ENCODE data around the gene TPSG1.
"Not testable (repeated sequence)": the region's sequence is repeated elsewhere in the genome, so short reads cannot be mapped to it uniquely, and the experiment has no call there.

TPSG1 gene

DNA sequence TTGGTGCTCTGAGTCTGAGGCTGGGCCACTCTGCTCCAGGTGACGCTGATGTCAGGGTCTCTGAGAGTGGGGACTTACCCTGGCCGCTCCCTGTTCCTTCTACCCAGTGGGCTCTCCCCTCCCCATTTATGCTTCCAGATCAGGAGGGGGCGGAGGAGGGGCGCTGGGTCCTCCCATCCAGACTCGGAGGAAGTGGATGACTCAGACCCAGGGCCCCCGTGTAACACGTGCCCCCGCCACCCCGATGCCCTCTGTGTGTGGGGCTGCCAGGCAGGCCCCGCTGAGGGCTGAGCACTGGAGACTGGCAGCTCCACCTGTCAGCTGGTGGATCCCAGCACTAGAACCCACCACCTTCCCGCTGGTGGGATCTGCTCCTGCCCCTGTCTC, 5.0 kb upstream of the TPSG1 start, which contains the start of gene TPSB2:
TPSB2 (minus strand) TSS at position 101 of the 387 bp plus-strand sequence. CDS start 233 bp downstream, outside the sequence.
- not testable (repeated sequence) for DNase-seq

- DNase-seq: not testable (repeated sequence)
Observed at GRCh38 chr16:1229476-1229875, 4.4 kb upstream of the TPSG1 start.

- not testable (repeated sequence) for DNase-seq
Observed at GRCh38 chr16:1228227-1228626, 3.2 kb upstream of the TPSG1 start.

- DNase-seq: not testable (repeated sequence)
Observed at GRCh38 chr16:1226692-1227091, 1.6 kb upstream of the TPSG1 start.

DNA sequence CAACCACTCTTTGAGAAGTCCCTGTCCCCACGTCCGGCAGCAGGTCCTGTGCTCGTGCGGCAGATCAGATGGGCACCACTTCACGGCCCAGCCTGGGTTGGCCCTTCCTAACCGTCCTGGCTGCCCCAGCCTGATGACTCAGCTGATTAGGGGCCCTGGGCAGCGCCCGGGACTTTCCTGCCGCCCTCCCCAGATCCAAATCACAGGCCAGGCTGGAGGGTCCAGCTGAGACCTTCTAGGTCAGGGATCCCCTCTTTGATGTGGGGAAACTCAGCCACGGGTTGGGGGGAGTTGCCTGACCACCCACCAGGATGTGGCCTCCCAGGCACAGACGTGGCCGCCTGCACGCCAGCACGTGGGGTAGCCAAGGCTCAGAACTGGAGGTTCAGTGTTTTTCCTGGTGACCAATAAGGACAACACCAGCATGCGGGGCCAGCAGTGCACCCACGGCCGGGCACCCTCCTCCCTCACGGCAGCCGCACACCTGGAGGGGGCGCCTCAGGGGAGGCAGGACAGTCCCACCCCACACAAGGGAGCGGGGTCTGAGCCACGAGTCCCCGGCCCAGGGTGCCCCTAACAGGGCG, 752 bp upstream of the TPSG1 start:
- DNase-seq: not testable (repeated sequence)

GRCh38 chr16:1224558-1224957, 510 bp downstream of the TPSG1 start:
- no peak for DNase-seq

- no peak for DNase-seq
Observed at GRCh38 chr16:1223355-1224214, 1.5 kb downstream of the TPSG1 start.

DNA sequence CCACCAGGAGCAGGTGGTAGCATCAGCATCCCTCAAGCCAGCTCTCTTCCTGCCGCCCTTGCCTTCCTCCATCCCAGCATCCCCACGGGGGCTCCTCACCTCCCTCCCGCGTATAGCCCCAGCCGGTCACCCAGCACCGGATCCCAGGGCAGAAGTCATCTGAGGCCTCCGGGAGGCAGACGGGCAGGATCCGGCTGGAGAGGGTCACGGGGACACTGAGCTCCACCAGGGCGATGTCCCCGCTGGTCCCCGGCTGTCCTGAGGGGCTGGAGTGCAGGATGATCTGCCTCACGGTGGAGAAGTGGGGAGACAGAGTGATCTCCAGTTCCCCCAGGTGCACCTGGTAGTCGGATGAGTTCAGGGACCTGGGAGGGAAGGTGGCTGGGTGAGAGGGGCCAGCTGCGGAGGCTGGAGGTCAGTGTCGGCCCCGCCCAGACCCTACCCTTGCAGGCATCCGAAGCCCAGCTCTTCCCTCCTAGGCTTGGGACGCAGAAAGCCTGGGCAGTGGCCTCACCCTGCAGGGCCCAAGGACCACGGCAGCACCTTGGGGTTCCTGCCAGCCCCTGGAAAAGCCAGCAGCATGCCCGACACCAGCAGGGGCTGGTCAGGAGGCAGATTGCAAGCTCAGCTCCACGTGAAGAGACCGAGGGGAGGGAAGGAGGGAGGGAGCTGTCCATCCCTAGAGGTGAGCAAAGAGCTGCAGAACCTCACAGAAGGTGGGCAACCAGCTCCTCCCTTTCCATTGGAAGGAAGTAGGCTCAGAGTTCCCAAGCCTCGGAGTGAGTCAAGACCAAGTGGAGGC, 2.3 kb downstream of the TPSG1 start:
- DNase-seq: no peak

DNA sequence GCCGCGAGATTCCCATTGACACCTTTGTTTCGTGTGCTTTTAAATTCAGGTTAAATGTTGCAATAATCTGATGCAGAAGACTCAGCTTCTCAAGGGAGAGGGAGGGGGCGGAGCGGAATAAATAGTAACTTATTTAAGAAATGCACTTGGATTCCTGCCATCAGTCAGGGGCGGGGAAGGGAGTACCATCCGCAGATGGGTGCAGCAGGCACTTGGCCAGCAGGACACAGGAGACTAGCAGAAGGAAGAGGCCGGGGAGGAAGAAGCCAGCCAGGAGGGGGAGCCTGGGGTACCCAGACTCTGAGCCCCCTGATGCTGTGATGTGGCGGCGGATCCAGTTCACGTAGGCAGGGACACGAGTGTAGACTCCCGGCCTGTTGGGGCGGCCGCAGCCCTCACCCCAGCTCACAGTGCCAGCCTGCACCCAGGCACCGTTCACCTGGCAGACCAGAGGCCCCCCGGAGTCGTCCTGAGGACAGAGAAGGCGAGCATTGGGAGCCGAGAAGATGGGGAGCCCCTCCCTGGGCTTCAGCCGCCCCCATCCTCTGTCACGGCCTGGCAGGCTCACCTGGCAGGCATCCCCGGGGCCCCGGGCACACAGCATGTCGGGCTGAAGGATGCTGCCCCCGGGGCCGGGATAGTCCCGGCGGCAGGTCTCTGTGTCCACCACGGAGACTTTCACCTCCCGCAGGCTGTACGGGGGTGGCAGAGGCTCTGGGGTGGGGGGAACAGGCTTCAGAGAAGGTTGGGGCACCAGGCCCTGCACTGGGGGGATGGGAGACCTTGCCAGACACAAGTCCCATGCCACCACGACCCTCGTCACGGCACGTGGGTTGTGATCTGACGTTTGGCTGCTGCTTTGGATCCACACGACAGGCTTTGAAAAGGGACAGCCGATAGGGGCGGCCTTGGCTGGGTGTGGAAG, 3.2 kb downstream of the TPSG1 start:
- no peak for DNase-seq

DNA sequence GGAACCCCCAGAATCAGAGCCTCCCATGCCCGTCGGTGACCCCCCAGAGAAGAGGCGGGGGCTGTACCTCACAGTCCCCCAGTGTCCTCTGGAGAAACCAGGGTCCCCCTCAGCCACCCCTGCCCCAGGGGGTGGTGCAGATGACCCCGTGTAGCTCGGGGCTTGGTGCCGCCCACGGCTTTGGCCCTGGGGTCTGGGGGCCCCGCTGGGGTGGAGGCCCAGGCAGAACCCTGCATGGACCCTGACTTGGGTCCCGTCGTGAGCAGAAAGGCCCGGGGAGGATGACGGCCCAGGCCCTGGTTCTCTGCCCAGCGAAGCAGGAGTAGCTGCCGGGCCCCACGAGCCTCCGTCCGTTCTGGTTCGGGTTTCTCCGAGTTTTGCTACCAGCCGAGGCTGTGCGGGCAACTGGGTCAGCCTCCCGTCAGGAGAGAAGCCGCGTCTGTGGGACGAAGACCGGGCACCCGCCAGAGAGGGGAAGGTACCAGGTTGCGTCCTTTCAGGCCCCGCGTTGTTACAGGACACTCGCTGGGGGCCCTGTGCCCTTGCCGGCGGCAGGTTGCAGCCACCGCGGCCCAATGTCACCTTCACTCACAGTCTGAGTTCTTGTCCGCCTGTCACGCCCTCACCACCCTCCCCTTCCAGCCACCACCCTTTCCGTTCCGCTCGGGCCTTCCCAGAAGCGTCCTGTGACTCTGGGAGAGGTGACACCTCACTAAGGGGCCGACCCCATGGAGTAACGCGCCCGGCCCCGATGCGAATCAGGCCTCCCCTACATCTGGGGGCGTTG, 4.0 kb downstream of the TPSG1 start:
- DNase-seq: no peak

DNA sequence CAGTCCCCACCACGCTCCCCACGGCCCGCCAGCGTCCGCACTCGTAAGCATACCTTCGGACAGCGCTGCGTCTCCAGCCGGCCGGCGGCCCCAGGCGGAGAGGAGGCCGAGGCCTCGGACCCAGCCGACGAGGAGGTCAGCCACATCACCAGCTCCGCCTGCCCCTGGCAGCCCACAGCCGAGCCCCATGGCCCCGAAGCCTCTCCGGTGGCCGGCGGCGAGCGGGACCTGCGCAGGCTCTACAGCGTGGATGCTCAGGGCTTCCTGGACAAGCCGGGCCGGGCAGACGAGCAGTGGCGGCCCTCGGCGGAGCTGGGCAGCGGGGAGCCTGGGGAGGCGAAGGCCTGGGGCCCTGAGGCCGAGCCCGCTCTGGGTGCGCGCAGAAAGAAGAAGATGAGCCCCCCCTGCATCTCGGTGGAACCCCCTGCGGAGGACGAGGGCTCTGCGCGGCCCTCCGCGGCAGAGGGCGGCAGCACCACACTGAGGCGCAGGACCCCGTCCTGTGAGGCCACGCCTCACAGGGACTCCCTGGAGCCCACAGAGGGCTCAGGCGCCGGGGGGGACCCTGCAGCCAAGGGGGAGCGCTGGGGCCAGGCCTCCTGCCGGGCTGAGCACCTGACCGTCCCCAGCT, 4.9 kb downstream of the TPSG1 start:
- no peak for DNase-seq

DNA sequence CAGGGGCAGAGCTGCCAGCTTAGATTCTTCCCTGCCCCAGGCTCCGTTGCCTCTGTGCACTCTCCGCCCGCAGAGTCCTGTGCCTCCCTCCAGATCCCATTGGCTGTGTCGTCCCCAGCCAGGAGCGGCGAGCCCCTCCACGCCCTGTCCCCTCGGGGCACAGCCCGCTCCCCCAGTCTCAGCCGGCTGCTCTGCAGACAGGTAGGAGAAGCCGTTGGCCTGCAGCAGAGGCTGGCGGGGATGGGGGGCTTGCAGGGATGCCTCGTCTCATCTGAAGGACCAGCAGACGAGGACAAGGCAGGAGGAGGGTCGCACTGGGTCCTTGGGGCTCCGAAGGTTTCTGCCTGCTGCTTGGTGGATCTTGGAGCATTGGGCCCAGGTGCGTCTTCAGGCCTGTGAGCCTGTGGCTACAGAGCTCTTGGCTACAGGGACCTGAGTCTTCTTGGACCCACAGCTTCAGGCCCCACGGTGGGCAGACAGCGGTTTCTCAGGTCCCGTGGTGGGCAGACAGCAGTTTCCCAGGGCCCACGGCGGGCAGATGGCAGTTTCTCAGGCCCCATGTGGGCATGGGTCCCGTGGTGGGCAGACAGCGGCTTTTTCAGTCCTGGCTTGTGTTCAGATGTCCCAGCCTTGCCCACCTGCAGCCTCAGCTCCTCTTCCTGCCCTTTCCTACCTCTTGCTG, 6.0 kb downstream of the TPSG1 start:
- no peak for DNase-seq

GRCh38 chr16:1218061-1218929, 6.8 kb downstream of the TPSG1 start:
- no peak for DNase-seq

DNA sequence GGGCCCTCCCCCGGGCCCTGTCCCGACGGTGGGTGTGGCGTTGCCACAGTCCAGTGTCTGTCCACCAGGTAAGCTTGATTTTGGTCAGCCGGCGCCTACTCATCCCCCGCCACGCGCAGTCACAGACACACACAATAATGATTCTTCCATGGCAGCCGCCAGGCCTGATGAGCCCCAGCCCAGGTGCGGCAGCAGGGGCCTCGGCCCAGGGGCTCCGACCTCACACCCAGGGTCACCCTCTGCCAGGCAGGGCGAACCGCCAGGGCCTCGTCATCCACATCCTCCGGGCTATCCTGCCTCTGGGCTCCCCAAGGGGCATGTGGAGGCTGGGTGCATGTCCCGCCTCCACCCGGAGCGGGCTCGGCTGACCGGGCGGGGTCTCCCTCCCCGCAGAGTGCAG, 7.5 kb downstream of the TPSG1 start:
- no peak for DNase-seq

- DNase-seq: no peak
Observed at GRCh38 chr16:1216681-1217400, 8.2 kb downstream of the TPSG1 start.

DNA sequence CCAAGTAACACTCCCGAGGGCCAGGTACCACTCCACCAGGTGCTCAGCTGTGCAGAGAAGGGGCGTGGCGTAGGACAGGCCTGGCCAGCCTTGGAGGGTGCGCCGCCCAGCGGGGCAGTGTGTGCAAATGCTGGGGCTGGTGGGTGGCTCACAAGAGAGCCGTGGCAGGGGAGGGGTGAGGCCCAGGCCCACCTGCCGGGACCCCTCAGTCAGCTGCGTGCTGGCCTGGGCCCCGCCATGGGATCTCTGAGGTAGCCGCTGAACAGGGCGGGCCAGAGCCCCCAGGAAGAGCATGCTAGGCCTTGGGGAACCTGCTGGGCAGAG, 8.8 kb downstream of the TPSG1 start:
- DNase-seq: no peak

- no peak for DNase-seq
Observed at GRCh38 chr16:1215574-1216295, 9.3 kb downstream of the TPSG1 start.

DNA sequence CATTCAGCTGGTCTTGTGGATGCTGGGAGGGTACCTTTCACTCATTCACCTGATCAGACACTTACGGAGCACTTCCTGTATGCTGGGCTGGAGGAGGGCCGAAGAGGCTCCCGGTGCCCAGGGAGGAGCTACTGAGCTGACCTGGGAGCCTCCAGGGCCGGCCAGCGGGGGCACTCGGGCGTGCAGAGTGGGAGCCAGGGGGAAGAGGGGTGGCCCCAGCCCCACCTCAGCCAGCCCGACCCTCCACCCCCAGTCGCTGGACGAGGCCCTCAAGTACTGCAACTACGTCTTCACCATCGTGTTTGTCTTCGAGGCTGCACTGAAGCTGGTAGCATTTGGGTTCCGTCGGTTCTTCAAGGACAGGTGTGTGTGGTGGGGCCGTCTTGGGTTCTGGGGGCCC, 10.3 kb downstream of the TPSG1 start:
- no peak for DNase-seq
